GM19351 (cell line): ENCODE results near the gene DNAH7.

ENCODE experiments used
- ATAC-seq: cut with Tn5 transposase; IDR thresholded peaks from one replicate; pipeline ENCODE4 v1.9.1; 2021; ENCODE audit warnings: mild to moderate bottlenecking, moderate library complexity; ENCODE audit not compliant: unreplicated experiment

The DNAH7 gene

DNA sequence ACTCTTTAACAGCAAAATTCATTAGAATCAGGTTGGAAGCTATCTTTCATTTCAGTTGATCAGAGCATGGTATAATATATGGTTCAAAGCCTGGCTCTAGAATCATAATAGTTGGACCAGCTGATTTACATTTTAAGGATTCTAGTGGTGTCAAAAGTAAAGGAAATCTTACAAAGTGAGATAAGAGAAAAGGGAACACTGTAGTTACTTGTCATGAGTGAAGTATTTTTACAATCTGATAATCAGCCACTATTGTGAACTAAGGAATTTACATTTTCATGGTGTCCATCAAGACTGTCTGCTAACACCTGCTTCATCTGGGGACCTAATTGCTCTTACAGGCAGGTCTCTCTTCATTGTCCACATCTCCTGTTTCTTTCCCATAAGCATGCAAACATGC is 250.5 kb downstream of the DNAH7 start:
- ATAC-seq = no peak

DNA sequence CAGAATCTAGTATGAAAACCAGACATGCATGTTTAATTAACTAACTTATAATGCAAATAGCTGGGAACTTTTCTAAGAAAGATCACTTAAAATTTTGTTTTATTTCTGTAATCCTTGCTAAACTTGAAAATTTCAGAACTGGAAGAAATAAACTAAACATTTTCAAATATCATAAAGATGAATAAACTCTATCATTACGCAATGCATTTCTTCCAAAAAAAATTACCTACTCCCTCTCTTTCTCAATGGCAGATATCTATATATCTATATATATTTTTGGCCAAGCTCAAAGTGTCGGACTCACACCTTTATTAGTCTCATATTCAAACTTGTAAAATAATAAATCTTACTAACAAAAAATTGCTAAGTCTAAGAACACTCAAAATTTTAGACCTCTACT is 253.6 kb downstream of the DNAH7 start:
- no peak for ATAC-seq

- no peak for ATAC-seq
Measured at GRCh38 chr2:195813421-195813820, 255.2 kb downstream of the DNAH7 start.

DNA sequence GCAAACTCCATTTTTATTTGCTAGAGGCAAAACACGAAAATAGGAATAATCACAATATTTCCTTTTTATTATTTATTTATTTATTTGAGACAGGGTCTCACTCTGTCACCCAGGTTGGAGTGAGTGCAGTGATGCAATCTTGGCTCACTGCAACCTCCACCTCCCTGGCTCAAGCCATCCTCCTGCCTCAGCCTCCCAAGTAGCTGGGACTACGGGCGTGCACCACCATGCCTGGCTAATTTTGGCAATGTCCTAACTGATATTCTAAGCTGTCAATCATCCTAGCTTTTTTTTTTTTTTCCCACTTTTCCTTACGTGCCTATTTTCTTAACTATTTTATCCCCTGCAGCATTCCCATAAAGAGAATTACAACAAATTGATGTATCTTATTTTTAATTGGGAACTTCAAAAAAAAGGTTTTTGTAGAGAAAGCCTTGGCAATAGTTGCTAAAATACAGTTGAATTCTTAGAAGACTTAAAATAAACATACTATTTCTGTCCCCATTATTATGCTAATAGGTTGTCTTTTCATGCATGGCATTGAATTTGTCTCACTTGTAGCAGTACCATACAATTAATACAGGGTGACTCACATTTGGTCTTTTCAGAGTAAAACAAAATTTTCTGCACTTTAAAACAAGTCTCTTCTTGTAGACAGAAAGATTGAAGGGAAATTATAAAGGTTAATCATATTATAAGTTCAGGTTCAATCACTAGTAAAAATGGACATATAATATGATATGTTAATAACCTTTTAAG is 258.1 kb downstream of the DNAH7 start:
- no peak for ATAC-seq

DNA sequence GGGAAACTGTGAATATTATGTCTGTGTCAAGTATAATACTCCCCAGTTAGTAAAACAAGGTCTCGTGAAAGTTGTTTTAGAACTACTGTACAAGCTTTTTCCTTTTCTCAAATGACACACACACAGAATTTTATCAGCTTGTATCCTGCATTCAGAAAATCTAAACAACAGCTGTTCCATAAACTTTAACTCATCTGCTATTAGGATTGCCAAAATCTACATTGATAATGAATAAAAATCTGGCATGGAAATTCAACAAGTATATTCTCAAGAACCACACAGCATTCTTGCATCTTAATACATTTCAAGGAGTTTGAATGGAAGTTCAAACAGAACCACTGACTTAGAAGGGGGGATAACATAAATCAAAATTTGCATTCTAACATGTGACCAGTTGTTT is 260.4 kb downstream of the DNAH7 start:
- no peak for ATAC-seq

DNA sequence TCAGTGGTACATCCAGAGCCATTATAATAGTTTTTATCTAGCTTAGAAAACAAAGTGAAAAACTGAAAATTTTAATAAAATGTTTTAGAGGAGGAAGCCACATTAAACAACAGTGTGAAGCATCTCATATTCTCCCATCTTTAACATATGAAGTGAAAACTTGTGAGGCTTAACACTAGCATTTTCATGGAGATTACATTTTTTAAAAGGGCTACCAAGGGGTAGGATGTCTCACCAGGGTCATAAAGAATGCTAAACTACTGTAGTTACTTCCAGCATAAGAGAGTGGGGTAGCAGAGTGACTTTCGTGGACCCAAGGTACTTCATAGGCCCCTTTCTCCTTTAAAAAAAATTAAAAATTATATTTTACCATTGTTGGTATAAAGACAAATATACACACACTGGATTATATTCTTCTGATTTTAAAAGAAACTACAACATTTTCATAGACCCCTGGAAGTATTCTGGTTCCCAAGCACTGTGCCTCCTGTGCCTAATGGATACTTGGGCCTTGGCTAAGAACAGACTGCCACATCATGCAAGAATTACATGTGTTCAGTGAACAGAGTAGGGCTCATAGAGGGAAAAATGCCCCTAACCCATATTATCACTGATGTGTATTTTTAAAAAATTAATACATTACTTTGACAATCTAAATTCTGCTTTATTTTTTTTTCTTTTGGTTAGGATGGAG is 263.2 kb downstream of the DNAH7 start:
- no peak for ATAC-seq

DNA sequence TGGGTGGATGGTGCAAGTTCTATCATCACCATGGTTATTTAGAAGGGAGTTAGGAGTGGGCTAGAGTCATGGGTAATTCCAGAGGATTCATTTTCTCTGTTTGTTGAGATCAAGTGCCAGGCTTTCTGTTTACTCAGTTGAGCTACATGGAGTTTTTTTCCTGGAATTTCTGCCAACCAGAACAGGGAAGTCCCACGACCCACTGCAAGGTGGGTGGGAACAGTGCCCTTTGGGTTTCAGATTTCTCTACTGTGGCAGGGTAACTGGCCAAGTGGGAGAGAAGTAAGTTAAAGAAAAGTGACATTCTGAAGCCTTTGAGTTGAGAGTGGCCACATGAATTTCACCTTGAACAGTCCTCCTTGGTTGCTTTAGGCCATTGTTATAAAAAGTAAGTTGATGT is 272.8 kb downstream of the DNAH7 start:
- ATAC-seq = no peak

- ATAC-seq = no peak
Measured at GRCh38 chr2:195793881-195794280, 274.8 kb downstream of the DNAH7 start.

DNA sequence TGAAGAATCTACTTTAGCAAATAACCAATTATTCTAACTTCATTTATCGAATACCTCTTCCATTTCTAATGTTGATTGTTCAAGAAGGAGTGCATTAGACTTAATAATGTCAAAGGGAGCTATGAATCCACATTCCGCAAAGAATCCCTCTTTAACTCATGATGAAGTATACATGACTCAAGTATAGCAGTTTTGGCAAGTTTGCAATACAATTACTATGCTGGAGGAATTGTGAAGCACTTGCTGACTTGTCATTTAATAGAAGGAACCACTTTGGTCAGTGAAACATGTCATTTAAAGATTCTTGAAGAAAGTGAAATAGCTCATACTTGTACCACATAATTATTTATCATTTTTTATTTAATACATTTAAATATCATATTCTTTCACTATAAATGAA is 286.5 kb downstream of the DNAH7 start:
- no peak for ATAC-seq

- no peak for ATAC-seq
Measured at GRCh38 chr2:195779491-195779890, 289.1 kb downstream of the DNAH7 start.

DNA sequence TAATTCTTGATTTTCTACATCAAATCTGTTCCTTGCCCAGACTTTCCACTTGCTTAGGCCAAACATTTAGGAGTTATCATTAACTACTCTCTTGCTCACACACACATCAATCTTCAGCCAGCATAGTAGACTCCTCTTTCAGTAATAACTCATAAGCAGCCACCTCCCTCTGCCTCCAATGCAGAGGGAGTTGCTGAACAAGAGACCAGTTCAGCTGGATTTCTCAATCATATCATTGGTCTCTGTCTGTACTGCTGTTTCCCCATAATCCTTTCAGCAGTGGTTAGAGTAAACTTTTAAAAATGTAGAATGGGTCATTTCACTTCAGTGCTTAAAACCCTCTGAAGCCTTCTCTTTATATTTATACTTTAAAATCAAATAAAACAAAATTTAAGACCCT is 298.7 kb downstream of the DNAH7 start:
- ATAC-seq = no peak

DNA sequence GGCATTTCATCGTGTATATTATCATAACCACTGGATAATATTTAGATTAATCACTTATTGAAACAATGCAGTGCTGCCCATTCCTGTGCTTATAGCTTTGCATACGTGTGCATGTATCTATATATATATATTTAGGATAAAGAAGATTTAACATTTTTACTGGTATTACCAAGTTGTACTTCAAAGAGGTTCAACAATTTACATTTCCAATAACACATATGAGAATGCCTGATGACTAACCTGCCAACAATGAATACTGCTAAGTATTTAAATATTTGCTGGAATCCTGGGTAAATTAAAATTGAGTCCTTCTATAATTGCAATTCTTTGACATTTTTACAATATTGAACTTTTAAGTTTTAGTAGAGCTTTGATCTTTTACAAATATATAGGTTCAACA is 300.2 kb downstream of the DNAH7 start:
- ATAC-seq = no peak

DNA sequence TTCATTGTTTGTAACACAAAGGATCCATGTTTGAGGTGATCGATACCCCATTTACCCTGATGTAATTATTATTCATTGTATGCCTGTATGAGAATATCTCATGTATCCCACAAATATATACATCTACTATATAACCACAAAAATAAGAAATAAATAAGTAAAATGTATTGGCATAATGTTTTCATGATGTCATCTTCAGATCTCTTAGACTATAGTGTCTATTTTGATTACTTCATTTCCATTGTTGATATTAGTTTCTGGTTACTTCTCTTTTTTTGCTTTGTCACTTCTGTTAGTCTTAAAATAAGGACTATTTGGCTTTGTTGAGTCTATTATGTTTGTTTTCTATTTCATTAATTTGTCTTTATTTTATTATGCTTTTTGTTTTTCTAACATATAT is 301.9 kb downstream of the DNAH7 start:
- no peak for ATAC-seq

DNA sequence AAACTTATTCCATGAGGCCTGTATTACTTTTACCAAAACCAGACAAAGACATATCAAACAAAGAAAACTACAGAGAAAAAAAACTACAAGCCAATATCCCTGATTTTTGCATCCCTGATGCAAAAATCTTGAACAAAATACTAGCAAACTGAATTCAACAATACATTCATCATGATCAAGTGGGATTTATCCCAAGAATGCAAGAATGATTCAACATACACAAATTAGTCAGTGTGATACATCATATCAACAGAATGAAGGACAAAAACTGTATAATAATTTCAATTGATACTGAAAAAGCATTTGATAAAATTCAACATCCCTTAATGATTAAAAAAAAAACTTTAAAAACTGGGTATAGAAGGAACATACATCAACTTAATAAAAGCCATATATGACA is 304.8 kb downstream of the DNAH7 start:
- ATAC-seq = no peak

GRCh38 chr2:195759877-195760276 is 308.8 kb downstream of the DNAH7 start:
- no peak for ATAC-seq

DNA sequence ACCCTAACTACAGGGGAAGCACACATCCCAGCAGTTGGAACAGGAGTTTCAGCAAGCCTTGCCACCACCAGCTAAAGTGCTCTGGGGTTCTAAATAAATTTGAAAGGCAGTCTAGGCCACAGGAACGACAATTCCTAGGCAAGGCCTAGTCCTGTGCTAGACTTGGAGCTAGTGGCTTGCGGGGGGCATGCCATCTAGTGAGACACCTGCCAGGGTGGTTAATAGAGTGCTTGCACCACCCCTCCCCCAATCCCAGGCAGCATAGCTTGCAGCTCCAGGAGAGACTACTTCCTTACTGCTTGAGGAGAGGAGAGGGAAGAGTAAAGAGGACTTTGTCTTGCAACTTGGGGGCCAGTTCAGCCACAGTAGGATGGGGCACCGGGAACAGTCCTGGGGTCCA is 309.8 kb downstream of the DNAH7 start:
- no peak for ATAC-seq

GRCh38 chr2:195756218-195756942 is 312.3 kb downstream of the DNAH7 start:
- no peak for ATAC-seq

GRCh38 chr2:195741191-195741590 is 327.4 kb downstream of the DNAH7 start:
- no peak for ATAC-seq

DNA sequence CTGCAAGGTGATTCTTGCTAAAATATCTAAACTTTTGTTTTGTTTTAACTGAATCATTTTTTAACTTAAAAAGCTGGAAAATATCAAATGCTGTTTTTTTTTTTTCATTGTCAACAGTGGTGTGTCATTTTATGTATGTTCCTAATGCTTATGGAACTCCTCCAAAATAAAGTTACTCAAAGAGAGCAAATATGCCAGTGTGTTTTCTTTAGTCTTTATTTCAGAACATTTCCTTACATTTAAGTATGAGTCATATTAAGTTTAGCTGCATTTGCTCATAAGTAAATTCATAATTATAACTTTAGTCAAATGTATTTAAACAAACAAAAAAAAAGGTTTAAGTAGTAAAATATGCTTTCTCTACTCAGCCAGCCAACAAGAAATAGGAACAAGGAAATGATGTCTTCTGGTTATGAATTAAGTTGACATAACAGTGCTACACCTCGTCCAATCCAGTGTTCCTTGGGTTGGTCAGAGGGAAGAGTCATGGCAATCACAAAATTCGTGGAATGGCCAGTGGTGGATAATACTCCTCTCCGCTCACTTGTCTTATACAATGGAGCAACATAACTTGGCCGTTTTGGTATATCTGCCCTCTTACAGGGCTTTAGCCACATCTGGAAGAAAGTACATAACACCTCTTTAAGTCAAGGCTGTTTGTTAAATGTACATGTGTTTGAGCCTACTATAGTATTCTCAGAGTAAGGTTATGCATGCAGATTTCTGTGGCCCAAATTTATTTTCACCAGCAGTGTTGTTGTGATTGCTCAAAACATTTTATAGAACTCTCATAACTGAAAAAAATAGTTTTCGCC is 330.9 kb downstream of the DNAH7 start:
- ATAC-seq = no peak

GRCh38 chr2:195735347-195735746 is 333.3 kb downstream of the DNAH7 start:
- no peak for ATAC-seq

- no peak for ATAC-seq
Measured at GRCh38 chr2:195734931-195735330, 333.7 kb downstream of the DNAH7 start.
